ENCODE results near the gene SNUPN.
"Not testable (repeated sequence)": the region's sequence is repeated elsewhere in the genome, so short reads cannot be mapped to it uniquely, and the experiment has no call there.

The SNUPN gene

DNA sequence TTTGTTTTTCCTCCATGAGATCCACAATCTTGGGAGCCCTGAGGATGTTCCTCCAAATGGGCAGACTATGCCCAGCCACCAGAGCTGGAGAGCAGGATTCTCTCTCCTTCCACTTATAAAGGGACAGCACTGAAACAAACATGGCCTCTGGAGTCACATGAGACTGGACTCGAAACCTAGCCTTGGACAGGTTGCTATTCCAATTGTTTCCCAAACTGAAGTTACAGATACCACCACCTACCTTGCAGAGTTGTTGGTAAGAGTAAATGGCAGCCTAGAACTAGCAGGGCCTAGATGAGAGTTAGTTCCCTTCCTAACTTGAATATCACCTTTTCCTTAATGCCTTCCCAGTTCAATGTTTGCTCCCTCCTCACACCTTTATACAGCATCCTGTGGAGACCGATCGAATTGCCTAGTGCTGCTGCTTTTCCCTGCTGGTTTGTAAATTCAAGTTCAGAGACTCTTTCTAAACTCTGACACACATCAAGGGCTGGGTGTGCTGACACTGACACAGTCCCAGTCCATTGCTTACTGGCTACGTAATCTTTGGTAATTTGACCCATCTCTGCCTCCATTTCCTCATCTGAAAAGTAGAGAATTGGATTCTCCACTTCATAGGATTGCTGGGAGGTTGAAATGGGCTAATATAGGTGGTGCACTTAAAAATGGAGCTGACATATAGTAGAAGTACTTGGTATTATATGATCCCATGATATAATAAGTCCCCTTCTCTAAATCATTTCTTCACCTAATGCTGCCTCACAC is 11.9 kb upstream of the SNUPN start:
- no peak for DNase-seq (ENCODE audit: low read depth in 2 of 2)

DNA sequence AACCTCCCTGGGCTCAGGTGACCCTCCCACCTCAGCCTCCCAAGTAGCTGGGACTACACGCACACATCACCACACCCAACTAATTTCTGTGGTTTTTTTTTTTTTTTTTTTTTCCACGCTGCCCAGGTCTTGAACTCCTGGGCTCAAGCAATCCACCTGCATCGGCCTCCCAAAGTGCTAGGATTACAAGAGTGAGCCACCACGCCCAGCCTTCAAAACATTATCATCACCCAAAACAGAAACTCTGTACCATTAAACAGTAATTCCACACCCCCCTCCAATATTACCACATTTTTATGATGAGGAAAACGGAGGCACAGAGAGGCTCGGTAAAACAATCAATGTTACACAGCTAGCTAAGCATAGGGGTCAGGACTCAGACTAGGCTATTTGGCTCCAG is 10.5 kb upstream of the SNUPN start:
- DNase-seq (ENCODE audit: low read depth in 2 of 2), result no peak

DNA sequence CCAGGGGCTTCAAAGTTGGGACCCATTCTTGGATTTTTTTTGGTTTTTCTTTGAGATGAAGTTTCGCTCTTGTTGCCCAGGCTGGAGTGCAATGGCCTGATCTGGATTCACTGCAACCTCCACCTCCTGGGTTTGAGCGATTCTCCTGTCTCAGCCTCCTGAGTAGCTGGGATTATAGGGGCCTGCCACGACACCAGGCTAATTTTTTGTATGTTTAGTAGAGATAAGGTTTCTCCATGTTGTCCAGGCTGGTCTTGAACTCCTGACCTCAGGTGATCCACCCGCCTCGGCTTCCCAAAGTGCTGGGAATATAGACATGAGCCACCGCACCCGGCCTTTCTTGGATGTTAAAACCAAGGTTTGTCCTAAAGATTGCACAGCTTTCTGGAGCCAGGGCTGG is 8.4 kb upstream of the SNUPN start:
- not testable (repeated sequence) for DNase-seq (ENCODE audit: low read depth in 2 of 2)

DNA sequence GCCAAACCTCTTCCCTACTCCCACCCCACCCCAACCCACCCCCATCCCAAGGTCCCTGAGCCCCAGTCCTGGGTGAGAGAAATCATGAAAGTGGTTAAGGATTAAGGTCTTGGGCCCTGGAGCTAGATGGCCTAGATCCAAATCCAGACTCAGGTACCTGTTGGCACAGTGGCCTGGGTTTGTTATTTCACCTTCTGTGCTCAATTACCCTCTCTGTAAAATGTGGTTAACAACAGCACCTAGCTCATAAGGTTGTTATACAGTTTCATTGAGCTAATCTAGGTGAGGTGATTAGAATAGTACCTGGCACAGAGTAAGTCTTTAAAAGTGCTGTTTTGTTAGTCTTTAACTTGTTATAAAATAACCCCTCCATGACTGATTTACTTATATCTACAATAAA is 6.4 kb upstream of the SNUPN start:
- no peak for DNase-seq (ENCODE audit: low read depth in 2 of 2)

DNA sequence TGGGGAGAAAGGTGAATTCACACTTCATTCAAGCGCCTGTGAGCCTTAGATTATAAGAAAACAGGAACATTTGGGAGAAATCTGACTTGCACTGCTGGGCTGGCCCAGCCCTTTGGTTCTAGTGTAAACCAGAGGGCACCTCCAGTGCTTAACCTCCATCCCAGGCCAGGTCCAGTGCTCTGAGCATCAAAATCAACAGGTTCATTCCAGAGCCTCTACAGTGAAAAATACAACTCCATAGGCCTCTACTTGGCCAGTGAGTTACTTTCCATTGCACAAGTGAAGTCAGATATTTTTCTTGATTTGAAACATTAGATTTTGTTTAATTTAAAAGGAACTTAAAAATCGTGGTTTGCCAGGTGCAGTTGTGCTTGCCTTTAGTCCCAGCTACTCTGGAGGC is 3.0 kb downstream of the SNUPN start:
- DNase-seq (ENCODE audit: low read depth in 2 of 2), result no peak

DNA sequence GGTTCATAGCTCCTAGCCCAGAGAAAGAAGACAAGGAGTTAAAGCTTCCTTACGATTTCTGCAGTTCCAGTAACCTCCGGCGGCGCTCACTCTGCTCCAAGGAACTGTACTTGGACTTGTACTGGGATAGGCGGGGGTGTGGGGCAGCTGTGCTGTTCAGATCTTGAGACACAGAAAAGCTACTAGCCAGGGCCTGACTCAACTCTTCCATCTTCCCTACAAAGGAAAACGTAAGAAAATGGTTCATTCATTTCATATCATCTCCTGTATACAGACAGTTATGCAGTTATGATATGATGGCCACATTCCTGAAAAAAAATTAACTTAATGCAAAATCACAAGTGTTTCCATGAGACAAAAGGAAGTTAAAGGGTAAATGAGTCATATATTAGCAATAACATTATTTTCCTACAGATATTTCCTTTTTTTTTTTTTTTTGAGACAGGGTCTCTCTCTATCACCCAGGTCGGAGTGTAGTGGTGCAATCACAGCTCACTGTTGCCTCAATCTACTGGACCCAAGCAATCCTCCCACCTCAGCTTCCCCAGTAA is 4.6 kb downstream of the SNUPN start:
- DNase-seq (ENCODE audit: low read depth in 2 of 2), result no peak

DNA sequence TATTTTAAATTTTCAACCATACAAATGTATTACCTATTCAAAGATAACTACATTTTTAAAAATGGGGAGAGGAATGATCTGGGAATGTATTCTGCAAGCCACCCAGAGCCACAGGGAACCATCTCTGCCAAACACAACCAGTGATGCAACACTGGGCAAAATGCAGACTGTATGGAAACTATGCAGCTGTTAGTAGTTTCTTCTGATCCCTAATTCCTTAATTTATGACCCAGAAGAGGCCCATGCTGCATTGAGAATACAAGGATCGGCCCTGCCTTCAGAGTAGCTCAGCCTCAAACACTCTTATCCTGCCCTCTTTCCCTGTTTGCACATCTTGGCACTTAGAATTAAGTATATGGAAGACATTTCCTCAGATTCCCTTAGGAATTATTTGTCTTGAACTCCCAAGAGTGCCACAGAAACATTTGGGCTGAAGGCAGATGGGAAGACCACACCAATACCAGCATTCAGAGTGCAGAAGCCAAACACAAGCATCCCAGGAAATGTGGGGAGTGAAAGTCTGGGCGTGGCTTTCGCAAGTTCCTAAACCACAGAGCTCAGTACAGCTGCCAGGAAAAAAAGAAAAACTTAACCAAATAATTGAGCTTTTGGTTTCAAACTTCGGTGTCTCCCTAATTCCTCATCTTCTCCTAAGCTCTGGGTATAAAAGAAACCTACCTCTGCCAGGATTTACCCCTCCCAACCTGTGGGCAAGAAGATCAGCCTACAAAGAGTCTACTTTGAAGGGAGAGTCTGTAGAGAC is 5.3 kb downstream of the SNUPN start:
- DNase-seq (ENCODE audit: low read depth in 2 of 2), result no peak

DNA sequence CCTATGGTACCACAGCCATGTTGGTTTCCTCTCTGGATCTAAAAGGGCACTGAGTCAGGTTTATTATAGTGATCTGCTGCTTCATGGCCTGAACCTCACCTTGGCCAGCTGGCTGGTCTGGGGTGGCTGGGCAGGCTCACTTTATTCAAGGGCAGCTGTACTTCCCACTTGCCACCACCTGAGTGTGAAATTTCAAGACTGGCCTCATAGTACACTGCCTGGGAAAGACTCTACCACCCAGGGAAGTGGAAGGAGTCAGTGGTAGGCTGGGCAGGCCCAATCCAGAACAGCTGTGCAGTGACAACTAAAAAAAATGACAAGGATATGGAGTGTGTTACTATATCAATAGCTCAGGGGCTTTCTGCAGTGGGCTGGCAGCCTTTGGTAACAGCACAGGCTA is 8.8 kb downstream of the SNUPN start:
- DNase-seq (ENCODE audit: low read depth in 2 of 2), result no peak

DNA sequence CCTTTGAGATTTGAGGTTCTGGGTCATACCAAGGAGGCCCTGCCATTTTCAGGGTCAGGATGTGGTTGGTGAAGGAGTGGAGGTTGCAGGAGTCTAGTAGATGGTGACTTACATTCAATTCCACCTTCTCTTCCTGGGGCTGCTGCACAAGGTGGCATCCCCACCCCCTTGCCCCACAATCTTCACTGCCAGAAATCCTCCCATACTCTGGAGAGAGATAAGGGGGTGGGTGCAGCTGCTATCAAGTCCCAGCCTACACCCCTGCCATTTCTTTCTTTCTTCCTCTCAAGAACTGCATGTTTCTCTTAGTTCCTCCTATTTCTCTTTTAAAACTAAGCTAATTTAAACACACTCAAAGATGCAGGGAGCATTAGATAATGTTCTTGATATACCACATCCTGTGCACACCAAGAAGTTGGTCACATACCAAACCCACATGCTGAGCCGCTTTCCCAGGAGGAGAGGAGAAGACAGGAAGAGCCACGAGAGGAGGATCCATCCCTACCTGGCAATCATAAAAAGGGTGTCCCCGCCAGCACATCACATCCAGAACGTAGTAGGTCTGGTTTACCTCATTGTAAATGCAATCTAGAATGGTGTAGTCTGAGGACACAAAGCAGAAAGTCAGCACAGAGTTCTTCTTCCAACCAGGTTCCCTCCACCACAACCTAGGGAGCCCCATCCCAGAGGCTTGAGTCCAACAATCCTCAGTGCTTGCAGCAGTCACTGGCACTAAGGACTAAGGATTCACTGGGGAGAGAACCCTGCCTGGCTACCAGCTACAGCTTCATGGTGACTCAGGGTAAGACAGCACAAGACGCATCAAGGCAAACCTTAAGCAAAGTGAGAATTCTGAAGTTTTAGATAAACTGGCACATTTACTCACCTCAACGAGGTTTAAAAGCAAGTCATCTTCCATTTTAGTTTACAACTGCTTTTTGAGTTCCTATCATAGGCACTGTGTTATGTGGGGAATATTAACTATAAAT is 18.5 kb downstream of the SNUPN start:
- DNase-seq (ENCODE audit: low read depth in 2 of 2), result no peak

DNA sequence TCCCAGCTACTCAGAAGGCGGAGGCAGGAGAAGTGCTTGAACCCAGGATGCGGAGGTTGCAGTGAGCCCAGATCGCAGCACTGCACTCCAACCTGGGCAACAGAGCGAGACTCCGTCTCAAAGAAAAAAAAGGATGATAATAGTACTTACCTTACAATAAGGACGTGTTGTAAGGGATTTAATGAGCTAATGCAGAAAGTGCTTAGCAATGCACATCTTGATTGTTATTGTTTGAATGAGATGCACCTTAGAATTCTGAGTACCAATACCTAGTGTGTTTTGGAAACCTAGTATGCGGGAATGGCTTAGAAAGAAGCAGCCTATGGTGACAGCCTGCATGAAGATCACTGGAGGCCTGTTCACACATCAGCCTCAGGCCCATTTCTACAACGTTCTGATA is 19.5 kb downstream of the SNUPN start:
- no peak for DNase-seq (ENCODE audit: low read depth in 2 of 2)

DNA sequence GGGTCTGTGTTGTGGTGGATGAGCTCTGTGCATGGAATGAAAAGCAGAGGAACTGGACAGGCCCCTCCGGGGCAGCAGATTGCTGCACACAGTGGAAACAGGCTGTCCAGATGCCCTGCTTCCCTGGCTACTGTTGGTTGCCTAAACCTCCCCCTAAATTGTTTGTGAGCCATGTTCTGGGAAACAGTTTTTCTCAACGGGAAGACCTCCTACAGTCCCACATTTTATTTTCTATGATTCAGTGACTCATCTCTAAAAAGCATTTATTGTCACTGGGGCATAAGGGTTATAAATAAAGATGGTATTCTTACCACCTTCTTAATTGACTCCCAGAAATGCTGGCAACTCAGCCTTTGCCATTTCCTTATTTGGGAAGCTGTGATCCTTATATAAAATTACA is 26.1 kb downstream of the SNUPN start:
- DNase-seq (ENCODE audit: low read depth in 2 of 2), result no peak

DNA sequence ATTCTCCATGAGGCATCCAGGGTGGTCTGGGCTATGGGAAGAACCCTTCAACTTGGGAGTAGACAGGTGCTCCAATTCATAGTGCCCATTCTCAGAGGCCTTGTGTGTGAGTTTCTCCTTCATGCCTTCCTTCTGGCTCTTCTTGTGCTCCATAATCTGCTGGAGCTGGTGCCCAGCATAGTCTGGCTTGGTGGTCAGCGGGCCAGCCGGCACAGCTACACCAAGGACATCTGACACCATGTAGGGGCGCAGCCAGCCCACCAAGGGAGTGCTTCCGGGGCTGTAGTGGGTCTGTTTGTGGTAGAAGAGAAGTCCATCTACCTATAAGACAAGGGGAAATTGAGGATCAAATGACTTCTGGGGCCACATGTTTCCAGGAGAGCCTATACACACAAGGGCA is 27.2 kb downstream of the SNUPN start:
- DNase-seq (ENCODE audit: low read depth in 2 of 2), result no peak

DNA sequence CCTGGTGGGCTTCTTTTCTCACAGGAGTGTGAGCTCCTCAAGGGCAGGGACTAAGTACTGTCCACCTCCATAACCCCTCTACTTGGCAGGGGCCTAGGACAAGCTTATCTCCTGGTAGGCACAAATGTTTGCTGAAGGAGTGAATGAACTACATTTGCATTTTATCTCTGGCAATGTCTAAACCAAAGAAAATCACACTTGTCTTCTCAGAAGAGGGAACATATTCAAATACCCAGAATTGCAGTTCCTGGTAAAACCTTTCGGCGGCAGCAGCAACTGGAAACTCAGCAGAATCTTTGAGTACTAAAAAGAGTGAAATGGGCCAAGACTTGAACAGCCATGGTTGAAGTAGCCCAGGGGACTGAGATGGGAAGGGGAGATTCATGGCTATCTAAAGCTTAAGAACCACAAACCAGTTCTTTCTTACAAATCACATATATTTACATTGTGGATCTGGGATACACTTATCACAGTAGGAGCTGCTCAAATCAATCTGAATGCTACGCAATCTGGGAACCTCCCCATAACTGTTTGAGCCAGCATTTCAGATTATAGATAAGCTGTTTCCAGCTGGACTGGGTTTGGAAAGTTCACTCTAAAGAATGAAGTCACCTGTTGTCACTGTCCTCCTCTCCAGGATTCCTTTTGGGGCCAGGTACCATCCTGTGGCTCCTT is 27.7 kb downstream of the SNUPN start:
- DNase-seq (ENCODE audit: low read depth in 2 of 2), result no peak

DNA sequence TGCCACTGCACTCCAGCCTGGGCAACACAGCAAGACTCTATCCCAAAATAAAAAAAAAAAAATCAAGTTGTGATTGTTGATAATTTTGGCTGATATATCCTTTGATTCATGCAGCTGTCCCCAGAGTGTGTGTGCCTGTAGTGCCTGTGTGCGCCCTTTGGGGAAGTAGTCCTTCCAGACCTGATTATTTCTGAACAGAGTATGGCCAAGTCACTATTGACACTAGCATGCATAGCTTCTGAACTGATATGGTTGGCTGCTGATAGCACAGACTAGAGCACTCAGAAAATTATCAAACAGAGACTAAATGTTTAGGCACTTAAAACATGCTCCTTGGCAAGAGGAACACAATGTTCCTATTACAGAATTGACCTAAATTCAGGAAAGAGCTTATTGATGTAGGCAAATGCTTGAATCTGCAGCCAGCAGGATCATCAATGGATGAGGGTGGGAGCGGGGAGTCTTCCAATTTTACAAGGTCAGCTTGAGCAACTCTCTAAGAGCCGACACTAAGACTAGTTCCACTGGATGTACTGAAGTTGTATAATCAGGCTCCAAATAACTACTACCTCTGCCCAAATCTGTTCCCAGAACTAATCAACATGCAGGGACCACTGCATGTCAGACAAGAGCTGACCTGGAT is 28.7 kb downstream of the SNUPN start:
- DNase-seq (ENCODE audit: low read depth in 2 of 2), result no peak

DNA sequence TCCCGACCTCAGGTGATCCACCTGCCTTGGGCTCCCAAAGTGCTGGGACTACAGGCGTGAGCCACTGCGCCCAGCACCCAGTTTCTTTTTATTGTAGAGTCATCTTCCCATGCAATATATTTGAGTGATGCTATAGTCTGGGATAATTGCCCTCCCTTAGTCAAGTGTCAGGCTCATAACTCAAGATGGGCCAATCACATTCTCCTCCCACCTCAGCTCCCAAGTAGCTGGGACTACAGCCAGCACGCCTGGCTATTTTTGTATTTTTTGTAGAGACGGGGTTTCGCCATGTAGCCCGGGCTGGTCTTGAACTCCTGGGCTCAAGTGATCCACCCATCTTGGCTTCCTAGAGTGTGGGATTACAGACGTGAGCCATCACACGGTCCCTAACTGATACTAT is 31.2 kb downstream of the SNUPN start:
- DNase-seq (ENCODE audit: low read depth in 2 of 2), result no peak

DNA sequence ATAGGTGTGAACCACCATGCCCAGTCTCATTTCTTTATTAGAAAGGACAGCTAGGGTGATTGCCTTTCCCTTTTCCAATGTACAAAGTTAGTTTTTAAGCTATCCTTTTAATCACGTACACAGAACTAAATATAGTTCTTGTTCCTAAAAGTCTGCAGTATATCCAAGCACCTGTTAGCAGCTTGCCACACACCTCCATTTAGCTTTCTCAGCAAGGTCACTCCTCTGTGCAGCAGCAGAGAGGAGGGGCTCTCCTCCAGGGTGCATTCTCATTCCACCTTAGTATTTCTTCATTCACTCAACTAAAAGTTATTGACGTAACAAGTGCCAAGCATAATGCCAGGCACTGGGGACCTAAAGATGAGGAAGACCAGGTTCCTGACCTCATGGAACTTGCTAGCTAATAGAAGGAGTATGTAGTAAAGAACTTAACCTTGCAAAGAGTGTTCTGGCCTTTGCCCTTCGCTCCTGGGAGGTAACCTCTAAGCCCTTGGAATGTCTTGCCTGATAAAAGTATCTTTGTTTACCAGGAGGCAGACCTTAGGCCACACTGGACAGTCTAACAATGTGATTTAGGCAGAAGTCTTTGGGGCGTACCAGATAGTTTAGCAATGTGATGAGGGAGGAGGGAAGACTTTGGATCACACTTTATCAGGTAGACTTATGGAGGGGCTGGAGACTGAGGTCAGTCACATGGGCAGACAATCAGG is 33.7 kb downstream of the SNUPN start:
- DNase-seq (ENCODE audit: low read depth in 2 of 2), result no peak

DNA sequence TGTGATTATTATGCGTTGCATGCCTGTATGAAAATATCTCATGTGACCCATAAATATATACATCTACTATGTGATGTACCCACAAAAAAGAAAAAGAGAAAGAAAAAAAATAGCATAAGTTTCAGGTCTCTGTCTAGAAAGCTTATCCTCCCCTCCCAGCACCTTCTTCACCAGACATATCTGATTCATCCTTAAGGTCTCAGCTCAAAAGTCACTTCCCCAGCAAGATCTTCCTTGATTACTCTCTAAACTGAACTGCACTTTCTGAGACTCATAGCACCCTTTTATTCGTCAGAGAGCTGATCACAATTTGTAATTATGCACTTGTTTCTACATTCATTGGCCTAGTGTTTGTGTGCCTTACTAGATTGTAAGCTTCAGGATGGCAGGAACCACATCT is 35.3 kb downstream of the SNUPN start:
- no peak for DNase-seq (ENCODE audit: low read depth in 2 of 2)

DNA sequence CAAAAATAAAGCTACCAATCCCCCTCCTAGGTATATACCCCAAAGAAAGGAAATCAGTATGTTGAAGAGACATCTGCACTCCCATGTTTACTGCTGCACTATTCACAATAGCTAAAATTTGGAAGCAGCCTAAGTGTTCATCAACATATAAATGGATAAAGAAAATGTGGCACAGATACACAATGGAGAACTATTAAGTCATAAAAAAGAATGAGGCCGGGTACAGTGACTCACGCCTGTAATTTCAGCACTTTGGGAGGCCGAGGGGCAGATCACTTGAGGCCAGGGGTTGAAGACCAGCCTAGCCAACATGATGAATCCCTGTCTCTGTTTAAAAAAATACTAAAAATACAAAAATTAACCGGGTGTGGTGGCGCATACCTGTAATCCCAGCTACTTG is 36.5 kb downstream of the SNUPN start:
- no peak for DNase-seq (ENCODE audit: low read depth in 2 of 2)

DNA sequence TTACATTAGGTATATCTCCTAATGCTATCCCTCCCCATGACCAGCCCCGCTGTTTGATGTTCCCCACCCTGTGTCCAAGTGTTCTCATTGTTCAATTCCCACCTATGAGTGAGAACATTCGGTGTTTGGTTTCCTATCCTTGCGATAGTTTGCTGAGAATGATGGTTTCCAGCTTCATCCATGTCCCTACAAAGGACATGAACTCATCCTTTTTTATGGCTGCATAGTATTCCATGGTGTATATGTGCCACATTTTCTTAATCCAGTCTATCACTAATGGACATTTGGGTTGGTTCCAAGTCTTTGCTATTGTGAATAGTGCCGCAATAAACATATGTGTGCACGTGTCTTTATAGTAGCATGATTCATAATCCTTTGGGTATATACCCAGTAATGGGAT is 39.1 kb downstream of the SNUPN start:
- not testable (repeated sequence) for DNase-seq (ENCODE audit: low read depth in 2 of 2)

DNA sequence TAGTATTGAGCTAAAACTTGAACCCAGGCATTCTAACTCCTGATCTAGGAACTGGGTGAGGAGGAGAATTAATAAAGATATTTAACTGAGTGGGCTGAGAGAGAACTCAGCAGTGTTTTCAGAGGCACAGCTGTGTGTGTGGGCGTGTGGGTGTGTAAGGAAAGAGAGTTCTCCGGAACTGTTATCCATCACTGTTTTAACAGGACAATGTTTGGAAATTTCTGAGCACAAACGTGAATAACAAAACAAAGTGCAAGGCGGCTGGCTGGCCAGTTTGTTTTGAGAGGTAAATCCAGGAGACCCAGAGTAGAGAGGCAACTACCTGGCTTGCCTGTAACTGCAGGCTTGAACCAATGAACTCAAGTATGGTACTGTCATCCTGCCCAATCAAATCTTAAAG is 41.4 kb downstream of the SNUPN start:
- DNase-seq (ENCODE audit: low read depth in 2 of 2), result no peak
